ENCODE measurements around the gene AK2. TPM values are rescaled to one million over a fixed set of nuclear protein-coding genes. Genes with fewer than 3 reads are reported as not detected.

The AK2 gene
- total RNA-seq, 1 experiment from 2014 or later = 213 TPM

GRCh38 chr1:33017175-33017574 is 19.5 kb downstream of the AK2 start:
- BruUV-seq (replicated peaks) = no TSS peak
- DNase-seq (no peak), ATAC-seq (no peak)
- H3K27ac ChIP-seq (ENCODE audit: low read length) = no peak overlapping the region
- H3K9me2 ChIP-seq (replicated peaks; ENCODE audit: low read length) = no peaks in the 10 kb centered on the region
- no peaks in the 10 kb centered on the region for H3F3A ChIP-seq (ENCODE audit: low read length, unreplicated experiment)
- H3K4me3 ChIP-seq (ENCODE audit: low read length) = no peak overlapping the region
- no peaks in the 10 kb centered on the region for H4K20me1 ChIP-seq (ENCODE audit: low read length)
- ChIA-PET CTCF (no interaction called here), POLR2A (ENCODE audit: unreplicated experiment) (no interaction called here)
- H3K4me2 ChIP-seq (ENCODE audit: low read length) = no peak overlapping the region
- H2AFZ ChIP-seq (ENCODE audit: low read length) = no peak overlapping the region
- no peaks in the 10 kb centered on the region for H3K9me3 ChIP-seq (ENCODE audit: low read length)
- H3K27me3 ChIP-seq (ENCODE audit: low read length) = no peaks in the 10 kb centered on the region
- TF ChIP-seq EZH2 (IDR thresholded peaks at IDR 0.05; ENCODE audit: low read length, unreplicated experiment) (no peak), CTCF (conservative IDR thresholded peaks at IDR 0.05; ENCODE audit: low read depth, low read length) (no peak), EZH2phosphoT487 (IDR thresholded peaks at IDR 0.05; ENCODE audit: borderline replicate concordance, low read length) (no peak)
- H3K4me1 ChIP-seq (ENCODE audit: insufficient read depth, low read length) = peaks cover 11% of the 10 kb centered on the region
- intact Hi-C loops (cut with micrococcal nuclease) = no loop called here
- H3K36me3 ChIP-seq (ENCODE audit: low read depth, low read length) = peaks cover 62% of the 10 kb centered on the region
- H3K9ac ChIP-seq (ENCODE audit: low read length) = no peak overlapping the region
- 0 out of 2 replicates have a peak, but pooled peaks cover 3% of the 10 kb centered on the region for H3K79me2 ChIP-seq (ENCODE audit: low read length)

- Histone ChIP-seq H3K4me1 (ENCODE audit: insufficient read depth, low read length) (peaks cover 11% of the 10 kb centered on the region), H3K4me2 (ENCODE audit: low read length) (no peak overlapping the region), H3K9me3 (ENCODE audit: low read length) (no peaks in the 10 kb centered on the region), H3K9ac (ENCODE audit: low read length) (no peak overlapping the region), H3K4me3 (ENCODE audit: low read length) (no peak overlapping the region), H3K79me2 (ENCODE audit: low read length) (0 out of 2 replicates have a peak, but pooled peaks cover 3% of the 10 kb centered on the region), H2AFZ (ENCODE audit: low read length) (no peak overlapping the region), H3K9me2 (replicated peaks; ENCODE audit: low read length) (no peaks in the 10 kb centered on the region), H3K36me3 (ENCODE audit: low read depth, low read length) (peaks cover 63% of the 10 kb centered on the region), H3F3A (ENCODE audit: low read length, unreplicated experiment) (no peaks in the 10 kb centered on the region), H3K27ac (ENCODE audit: low read length) (no peak overlapping the region), H3K27me3 (ENCODE audit: low read length) (no peaks in the 10 kb centered on the region), H4K20me1 (ENCODE audit: low read length) (no peaks in the 10 kb centered on the region)
- TF ChIP-seq EZH2 (IDR thresholded peaks at IDR 0.05; ENCODE audit: low read length, unreplicated experiment) (no peak), CTCF (conservative IDR thresholded peaks at IDR 0.05; ENCODE audit: low read depth, low read length) (no peak), EZH2phosphoT487 (IDR thresholded peaks at IDR 0.05; ENCODE audit: borderline replicate concordance, low read length) (no peak)
- peak; percentile 43; the same call in 1 of the 2 replicates for ATAC-seq
- intact Hi-C loops (cut with micrococcal nuclease) = no loop called here
- no TSS peak for BruUV-seq (replicated peaks)
- DNase-seq = no peak
- ChIA-PET CTCF (interaction anchor here (1.1 kb wide), 1 partner anchor 40 kb away, joined by 6 read pairs; no protein-coding TSS in a partner anchor), POLR2A (ENCODE audit: unreplicated experiment) (no interaction called here)
Observed at GRCh38 chr1:33015216-33015615, 21.5 kb downstream of the AK2 start.

GRCh38 chr1:33014464-33015163 is 22.1 kb downstream of the AK2 start:
- H3K27me3 ChIP-seq (ENCODE audit: low read length) = no peaks in the 10 kb centered on the region
- H2AFZ ChIP-seq (ENCODE audit: low read length) = no peak overlapping the region
- no TSS peak for BruUV-seq (replicated peaks)
- H3K27ac ChIP-seq (ENCODE audit: low read length) = no peak overlapping the region
- ChIA-PET POLR2A (ENCODE audit: unreplicated experiment) (interaction anchor here (0.6 kb wide), 1 partner anchor 132 kb away, joined by 3 read pairs; no protein-coding TSS in a partner anchor), CTCF (interaction anchor here (1.1 kb wide), 1 partner anchor 41 kb away, joined by 6 read pairs; no protein-coding TSS in a partner anchor)
- H3K9me3 ChIP-seq (ENCODE audit: low read length) = no peaks in the 10 kb centered on the region
- no peak overlapping the region for H3K4me3 ChIP-seq (ENCODE audit: low read length)
- H3F3A ChIP-seq (ENCODE audit: low read length, unreplicated experiment) = no peaks in the 10 kb centered on the region
- no peak overlapping the region for H3K9ac ChIP-seq (ENCODE audit: low read length)
- no peak for DNase-seq
- no peaks in the 10 kb centered on the region for H3K9me2 ChIP-seq (replicated peaks; ENCODE audit: low read length)
- intact Hi-C loops (cut with micrococcal nuclease) = no loop called here
- no peak overlapping the region for H3K4me2 ChIP-seq (ENCODE audit: low read length)
- no peak for TF ChIP-seq EZH2 (IDR thresholded peaks at IDR 0.05; ENCODE audit: low read length, unreplicated experiment)
- no peak for TF ChIP-seq EZH2phosphoT487 (IDR thresholded peaks at IDR 0.05; ENCODE audit: borderline replicate concordance, low read length)
- TF ChIP-seq CTCF (conservative IDR thresholded peaks at IDR 0.05; ENCODE audit: low read depth, low read length) = no peak
- no peak for ATAC-seq
- H3K4me1 ChIP-seq (ENCODE audit: insufficient read depth, low read length) = peaks cover 11% of the 10 kb centered on the region
- peaks cover 58% of the 10 kb centered on the region for H3K36me3 ChIP-seq (ENCODE audit: low read depth, low read length)
- H4K20me1 ChIP-seq (ENCODE audit: low read length) = no peaks in the 10 kb centered on the region
- H3K79me2 ChIP-seq (ENCODE audit: low read length) = 0 out of 2 replicates have a peak, but pooled peaks cover 1% of the 10 kb centered on the region

All from PC-3 (cell line).